UCSD-AML1 (cell line): ENCODE results near the gene TCN2.
A peak's percentile ranks its signal among the peaks of the same experiment; 100 is the strongest.
"Not testable (repeated sequence)": the region's sequence is repeated elsewhere in the genome, so short reads cannot be mapped to it uniquely, and the experiment has no call there.

Source experiments
- DNase-seq: peaks from one replicate; lab custom pipeline; 2025; ENCODE audit not compliant: unreplicated experiment; lab: John Stamatoyannopoulos, UW

Gene TCN2

GRCh38 chr22:30643055-30643875, 36.3 kb downstream of the TCN2 start:
- no peak for DNase-seq

- no peak for DNase-seq
Measured at GRCh38 chr22:30646518-30647160, 39.7 kb downstream of the TCN2 start.

DNA sequence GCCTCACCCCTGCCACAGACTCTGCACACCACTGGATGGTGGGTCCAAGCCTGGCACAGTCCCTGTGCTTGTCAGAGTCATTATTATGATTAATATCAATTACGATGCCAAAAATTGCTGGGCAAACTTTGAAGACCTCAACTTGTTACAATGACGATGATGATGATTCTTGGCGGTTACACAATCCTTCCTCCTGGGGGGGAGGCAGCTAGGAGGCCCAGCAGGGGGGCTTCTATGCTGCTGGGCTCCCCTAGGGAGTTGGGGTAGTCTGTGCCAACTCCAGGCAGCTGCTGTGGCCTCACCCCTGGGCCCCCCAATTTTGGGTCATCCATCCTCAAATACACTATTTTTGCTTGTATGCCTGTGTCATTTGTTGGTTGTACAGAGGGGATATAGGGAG, 40.6 kb downstream of the TCN2 start:
- DNase-seq: no peak

- DNase-seq: no peak
Measured at GRCh38 chr22:30648825-30649224, 41.9 kb downstream of the TCN2 start.

- DNase-seq: peak; percentile 79
Measured at GRCh38 chr22:30649430-30650007, 42.5 kb downstream of the TCN2 start.

DNA sequence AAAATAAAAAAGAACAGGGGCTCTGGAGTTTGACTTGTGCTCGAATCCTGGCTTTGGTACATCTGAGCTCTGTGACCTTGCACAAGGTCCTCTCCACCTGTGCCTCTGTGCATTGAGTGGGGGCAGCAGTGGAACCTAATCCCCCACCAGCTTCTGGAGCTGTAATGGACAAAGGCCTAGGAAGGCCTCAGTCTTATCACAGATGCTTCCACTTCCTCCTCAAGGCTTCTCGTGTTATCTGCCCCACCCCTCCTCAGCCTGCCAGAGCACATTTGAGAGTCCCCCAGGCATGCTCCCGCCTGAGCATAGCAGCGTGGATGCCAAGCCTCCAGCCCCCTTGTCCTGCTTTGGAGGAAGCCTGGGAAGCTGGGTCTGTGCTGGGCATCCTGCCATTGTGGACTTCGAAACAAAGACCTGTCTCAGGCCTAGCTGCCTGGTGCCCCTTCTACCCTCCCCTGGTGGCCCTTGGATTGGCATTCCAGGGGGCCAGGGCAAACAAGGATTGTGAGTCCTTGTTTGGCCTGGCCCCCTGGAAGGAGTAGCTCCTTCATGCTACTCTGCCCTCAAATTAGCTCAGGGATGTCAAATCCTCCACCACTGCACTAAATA, 43.6 kb downstream of the TCN2 start:
- no peak for DNase-seq

DNA sequence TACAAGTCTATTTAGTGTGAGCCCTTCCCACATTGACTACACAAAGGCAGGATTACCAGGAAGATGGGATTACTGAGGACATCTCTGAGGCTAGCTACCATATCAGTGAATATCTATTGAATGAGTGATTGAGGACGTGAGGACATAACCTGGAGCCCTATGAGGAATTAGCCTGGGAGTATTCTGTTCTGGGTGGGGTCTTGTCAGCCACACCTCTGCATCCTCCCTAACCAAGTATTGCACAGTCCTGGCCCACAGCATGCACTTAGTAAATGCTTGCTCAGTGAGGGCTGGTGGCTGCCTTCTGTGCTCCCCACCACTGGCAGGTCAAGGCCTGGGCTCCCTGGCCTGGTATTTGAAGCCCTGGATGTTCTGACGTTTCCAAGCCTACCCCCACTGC, 45.9 kb downstream of the TCN2 start:
- DNase-seq: no peak

- DNase-seq: no peak
Measured at GRCh38 chr22:30654361-30654760, 47.4 kb downstream of the TCN2 start.

DNA sequence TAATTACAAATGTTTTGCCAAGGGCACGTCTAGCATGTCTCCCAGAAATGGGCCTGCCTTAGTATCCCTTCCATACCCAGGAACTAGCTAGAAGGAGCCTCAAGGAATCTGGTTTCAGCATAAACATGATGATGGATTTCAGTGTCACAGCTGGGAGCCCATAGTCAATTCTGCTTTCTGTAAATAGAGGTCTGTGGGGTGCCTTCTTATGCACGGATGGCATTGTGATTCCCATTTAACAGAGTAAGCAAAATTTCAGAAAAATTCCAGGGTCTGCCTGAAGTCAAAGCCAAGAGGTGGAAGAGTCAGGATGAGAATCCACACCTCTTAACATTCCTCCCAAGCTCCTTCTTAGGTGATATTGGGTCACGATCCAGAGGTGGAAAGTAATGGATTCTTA, 48.6 kb downstream of the TCN2 start:
- no peak for DNase-seq

- no peak for DNase-seq
Measured at GRCh38 chr22:30662040-30662439, 55.1 kb downstream of the TCN2 start.

GRCh38 chr22:30664798-30665197, 57.8 kb downstream of the TCN2 start:
- DNase-seq: no peak

GRCh38 chr22:30665266-30665665, 58.3 kb downstream of the TCN2 start:
- no peak for DNase-seq

DNA sequence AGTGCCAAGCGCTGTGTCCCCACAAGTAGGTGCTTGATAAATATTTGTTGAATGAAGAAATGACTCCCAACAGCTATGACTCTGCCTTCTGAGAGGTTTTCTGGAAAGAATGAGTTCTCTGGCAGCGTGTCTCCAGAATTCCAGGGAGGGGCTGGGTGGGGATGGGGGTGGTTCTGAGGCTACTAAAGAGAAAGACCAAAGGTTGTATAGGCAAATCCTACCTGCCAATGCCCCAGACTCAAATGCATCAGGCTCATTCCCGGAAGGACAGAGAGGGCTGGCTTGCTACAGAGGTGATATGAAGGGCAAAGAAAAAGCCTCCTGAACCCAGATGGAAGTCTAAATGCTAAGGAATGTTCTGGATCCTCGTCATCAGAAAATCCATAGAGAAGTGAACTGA, 58.8 kb downstream of the TCN2 start:
- no peak for DNase-seq

GRCh38 chr22:30667107-30667493, 60.1 kb downstream of the TCN2 start:
- DNase-seq: no peak

DNA sequence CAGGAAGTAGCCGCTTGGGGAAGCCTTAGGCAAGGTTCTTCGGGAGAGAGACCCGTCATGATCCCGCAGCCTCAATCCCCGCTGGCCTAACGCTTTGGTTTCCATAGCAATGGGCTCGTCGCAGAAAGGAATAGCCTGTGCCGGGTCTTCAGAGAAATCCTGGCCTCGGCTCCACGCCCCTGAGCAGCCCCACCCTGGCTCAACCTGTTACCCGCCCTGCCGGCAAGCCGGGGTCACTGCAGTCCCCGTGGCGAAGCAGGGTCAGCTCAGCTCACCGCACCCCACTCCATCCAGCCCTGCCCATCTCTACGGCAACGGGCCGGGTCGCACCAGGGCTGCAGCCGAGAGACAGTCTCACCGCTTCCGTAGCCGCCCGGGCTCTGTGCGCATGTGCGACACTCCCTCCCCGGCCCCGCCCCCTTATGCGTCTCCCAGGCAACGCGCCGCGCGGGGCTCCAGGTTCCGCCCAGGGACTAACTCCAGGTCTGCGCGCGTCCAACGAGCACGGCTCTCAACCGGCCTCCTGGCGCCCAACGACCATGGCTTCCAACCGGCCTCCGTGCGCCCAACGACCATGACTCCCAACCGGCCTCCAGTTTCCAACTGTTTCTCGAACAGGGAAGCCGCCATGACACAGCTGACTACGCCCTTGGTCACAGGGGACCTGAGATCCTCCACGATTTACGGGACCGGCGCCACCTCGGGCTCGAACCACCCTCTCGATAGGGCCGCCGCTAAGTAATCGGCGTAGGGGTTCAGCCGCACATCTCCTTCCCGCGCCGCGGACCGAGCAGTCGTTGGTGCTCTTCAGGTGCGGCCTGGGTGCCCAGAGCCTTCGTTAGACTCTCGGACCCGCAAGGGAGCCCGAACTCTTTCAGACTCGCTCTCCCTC, 60.8 kb downstream of the TCN2 start, which contains the start of gene DUSP18:
DUSP18 (minus strand) TSS at position 382 of the 892 bp plus-strand sequence. CDS start 3,872 bp downstream, outside the sequence.
- DNase-seq: peak; percentile 91

GRCh38 chr22:30668386-30668710, 61.4 kb downstream of the TCN2 start:
- DNase-seq: no peak

DNA sequence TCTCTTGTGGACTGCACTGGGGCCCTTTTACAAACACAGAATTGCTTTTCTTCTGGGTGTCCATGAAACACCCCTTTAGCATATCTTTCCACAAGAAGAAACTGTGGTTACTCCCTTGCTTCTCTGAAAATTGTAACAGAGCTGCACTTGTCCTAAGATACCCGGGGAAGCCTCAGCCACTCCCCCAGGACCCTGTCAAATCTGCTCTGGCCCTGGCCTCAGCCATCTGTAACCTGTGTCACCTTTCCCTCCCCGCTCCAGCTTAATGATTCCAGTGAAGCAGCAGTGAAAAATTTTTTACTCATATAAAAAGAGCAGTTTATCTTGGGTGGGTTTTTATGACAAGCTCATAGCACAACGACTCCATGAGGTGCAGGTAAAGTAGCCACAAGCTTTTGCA, 64.1 kb downstream of the TCN2 start:
- no peak for DNase-seq

DNA sequence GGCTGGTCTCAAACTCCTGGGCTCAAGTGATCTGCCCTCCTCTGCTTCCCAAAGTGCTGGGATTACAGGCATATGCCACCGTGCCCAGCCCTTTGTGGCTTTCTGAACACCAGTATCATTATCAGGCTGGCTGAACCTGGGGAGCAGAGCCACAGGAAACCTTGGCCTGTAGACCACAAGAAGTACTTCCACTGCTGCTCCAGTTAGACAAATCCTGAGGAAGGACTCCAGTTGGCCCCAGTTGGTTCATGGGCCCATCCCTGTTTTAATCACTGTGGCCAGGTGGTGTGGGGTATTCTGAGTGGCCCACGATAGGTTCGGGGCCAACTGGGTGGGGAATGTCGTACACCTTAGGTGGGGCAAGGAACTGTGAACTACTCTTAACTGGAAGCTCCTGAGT, 66.2 kb downstream of the TCN2 start:
- DNase-seq: no peak

DNA sequence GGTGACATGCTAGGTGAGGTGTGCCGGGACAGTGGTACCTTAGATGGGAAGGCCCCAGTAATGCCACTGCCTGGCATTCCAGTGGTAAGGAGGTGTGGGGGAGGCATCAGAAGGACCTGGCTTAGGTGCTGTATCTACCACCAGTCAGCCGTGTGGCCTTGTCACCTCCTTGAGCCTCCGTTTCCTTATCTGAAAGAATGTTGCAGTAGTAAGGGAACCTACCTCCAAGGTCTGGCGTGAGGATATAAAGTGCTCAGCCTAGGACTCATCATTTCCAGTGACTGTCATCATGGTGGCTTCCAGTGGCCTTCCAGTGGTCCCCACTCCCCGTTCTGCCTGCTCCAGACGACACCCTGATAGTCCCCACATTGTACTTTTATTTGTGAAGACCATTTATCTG, 67.5 kb downstream of the TCN2 start:
- DNase-seq: no peak

DNA sequence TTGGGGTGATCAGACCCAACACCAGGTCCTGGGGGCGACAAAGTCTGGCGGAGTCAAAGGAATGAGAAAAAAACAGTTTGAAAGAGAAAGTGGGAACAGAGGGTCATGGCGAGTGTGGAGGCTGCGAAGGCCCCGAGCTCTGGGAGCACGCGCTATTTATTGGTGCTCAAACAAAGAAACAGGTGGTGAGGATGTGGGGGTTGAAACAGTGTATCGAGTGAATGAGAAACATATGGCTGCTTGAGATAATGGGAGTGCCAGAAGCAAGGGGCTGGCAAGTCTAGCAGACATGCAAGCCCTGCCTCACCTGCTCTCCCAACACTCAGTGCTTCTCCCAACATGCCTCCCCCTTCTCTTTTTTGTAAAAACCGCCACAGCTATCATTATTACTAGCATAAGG, 68.5 kb downstream of the TCN2 start:
- no peak for DNase-seq

- DNase-seq: not testable (repeated sequence)
Measured at GRCh38 chr22:30676565-30676964, 69.6 kb downstream of the TCN2 start.
